Right lobe of liver (tissue), 6 donors: ENCODE results near the gene DSCAML1. TPM values are rescaled to one million over a fixed set of nuclear protein-coding genes. Genes with fewer than 3 reads are reported as not detected.

Source experiments
- ATAC-seq, 4 donors: fragments of 200-7000 bp; cut with Tn5 transposase; one replicate each; pipeline ENCODE4 v1.9.1; 2020; ENCODE audit warnings: mild to moderate bottlenecking in 4 of 4, moderate library complexity in 4 of 4
- DNase-seq, 3 donors: peaks; one replicate each; pipeline ENCODE4 v3.0.0-alpha.2; 2020
- H3K27ac ChIP-seq, 3 donors: fragments of 200-600 bp; one replicate each; pipeline ENCODE4 v1.8.0; 2022
- H3K27me3 ChIP-seq, 2 donors: fragments of 200-600 bp; one replicate each; pipeline ENCODE4 v1.8.0; 2022
- H3K36me3 ChIP-seq, 4 donors: fragments of 200-600 bp; sonication (generic) in 1 of 4; one replicate each; pipeline versions ENCODE4 v1.5.1 to v1.8.0; 2017 to 2022; ENCODE audit warnings: control low read depth in 1 of 4
- H3K4me1 ChIP-seq, 4 donors: fragments of 200-600 bp; sonication (generic) in 1 of 4; one replicate each; pipeline versions ENCODE4 v1.5.1 to v1.8.0; 2017 to 2022; ENCODE audit warnings: control low read depth in 1 of 4
- H3K4me3 ChIP-seq, 3 donors: fragments of 200-600 bp; one replicate each; pipeline ENCODE4 v1.8.0; 2022
- H3K9me3 ChIP-seq, 4 donors: fragments of 200-600 bp; sonication (generic) in 1 of 4; one replicate each; pipeline versions ENCODE4 v1.5.1 to v1.8.0; 2017 to 2022; ENCODE audit warnings: control low read depth in 1 of 4
- POLR2A ChIP-seq: fragments of 450-650 bp; IDR thresholded peaks from one replicate; pipeline ENCODE4 v1.6.1; 2017; ENCODE audit warnings: antibody characterized with exemption, mild to moderate bottlenecking
- WGBS: methylation state at CpG from one replicate; pipeline ENCODE4 v1.1.6; 2018; ENCODE audit warnings: low coverage, low lambda C conversion rate; ENCODE audit not compliant: insufficient coverage; ENCODE audit errors: missing lambda C conversion rate; 5-methylcytosine and 5-hydroxymethylcytosine counted together
- intact Hi-C, 2 donors: fragments of 100-400 bp; cut with DNase I; formaldehyde crosslinking; loops; one replicate each; pipeline versions ENCODE4 v1.11.2 to v1.14.1; 2022
- total RNA-seq, 6 experiments: library from RNA; depleted of rRNA in 2 of 6; stranded (reverse); fragments of >200 nt in 2 of 6; fragmentation: NEBNext Ultra II Directional in 3 of 6; extraction: Animal tissue kit (Norgen Biotek cat#: 25700) in 3 of 6; gene quantifications; one replicate each; pipeline versions ENCODE4 v1.1.0 to v1.2.4, GENCODE V29; 2016 to 2023
- TF ChIP-seq, protein P1 (sequence below), 4 donors: fragments of 200-600 bp in 3 of 4; fragments of 450-650 bp in 1 of 4; IDR thresholded peaks; one replicate each; pipeline versions ENCODE4 v1.5.1 to v1.8.0; 2016 to 2022; ENCODE audit warnings: antibody characterized with exemption in 4 of 4, mild to moderate bottlenecking in 2 of 4
- donor health status: DM: no; HTN: yes; CAD: no.
- donor health status: DM: no; HTN: no; CAD: no.
- donor health status: DM: no; HTN: no; CAD: no.
- donor health status: DM: no; HTN: yes; CAD: no.
- donor health status: DM: no; HTN: yes; CAD: no.

DSCAML1 gene
- total RNA-seq, 6 experiments from 2014 or later = 0.06 to 0.92 (median 0.22) TPM; not detected in 1

DNA sequence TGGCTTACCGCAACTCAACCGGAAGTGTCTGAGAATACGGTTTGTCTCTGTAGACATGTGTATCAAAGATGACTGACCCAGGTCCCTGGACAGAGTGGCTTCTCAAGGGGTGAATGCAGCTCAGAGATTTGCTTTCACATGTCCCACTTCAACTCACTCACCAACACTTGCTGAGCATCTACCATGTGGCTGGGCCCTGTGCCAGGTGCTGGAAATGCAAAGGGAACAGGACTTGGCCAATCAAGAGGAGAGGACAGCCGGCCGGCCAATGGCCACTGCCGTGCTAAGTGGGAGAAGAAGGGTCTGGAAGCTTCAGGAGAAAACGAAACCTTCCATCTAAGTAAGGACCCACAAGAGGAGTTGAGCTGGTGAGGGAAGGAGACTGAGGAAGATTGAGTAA lies 318.1 kb downstream of the DSCAML1 start:
- no peak for DNase-seq
- Histone ChIP-seq H3K27me3 (no peaks in the 10 kb centered on the region), H3K4me1 (no peaks in the 10 kb centered on the region), H3K9me3 (no peaks in the 10 kb centered on the region), H3K4me3 (no peak overlapping the region), H3K27ac (no peak overlapping the region), H3K36me3 (no peaks in the 10 kb centered on the region)
- intact Hi-C loops = no loop called here
- 88% methylated on average over 6 of the region's 7 CpGs for WGBS
- no peak for TF ChIP-seq POLR2A
- TF ChIP-seq, protein P1, sequence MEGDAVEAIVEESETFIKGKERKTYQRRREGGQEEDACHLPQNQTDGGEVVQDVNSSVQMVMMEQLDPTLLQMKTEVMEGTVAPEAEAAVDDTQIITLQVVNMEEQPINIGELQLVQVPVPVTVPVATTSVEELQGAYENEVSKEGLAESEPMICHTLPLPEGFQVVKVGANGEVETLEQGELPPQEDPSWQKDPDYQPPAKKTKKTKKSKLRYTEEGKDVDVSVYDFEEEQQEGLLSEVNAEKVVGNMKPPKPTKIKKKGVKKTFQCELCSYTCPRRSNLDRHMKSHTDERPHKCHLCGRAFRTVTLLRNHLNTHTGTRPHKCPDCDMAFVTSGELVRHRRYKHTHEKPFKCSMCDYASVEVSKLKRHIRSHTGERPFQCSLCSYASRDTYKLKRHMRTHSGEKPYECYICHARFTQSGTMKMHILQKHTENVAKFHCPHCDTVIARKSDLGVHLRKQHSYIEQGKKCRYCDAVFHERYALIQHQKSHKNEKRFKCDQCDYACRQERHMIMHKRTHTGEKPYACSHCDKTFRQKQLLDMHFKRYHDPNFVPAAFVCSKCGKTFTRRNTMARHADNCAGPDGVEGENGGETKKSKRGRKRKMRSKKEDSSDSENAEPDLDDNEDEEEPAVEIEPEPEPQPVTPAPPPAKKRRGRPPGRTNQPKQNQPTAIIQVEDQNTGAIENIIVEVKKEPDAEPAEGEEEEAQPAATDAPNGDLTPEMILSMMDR (IDR thresholded peaks at IDR 0.05) = no peak
- no peak for ATAC-seq

DNA sequence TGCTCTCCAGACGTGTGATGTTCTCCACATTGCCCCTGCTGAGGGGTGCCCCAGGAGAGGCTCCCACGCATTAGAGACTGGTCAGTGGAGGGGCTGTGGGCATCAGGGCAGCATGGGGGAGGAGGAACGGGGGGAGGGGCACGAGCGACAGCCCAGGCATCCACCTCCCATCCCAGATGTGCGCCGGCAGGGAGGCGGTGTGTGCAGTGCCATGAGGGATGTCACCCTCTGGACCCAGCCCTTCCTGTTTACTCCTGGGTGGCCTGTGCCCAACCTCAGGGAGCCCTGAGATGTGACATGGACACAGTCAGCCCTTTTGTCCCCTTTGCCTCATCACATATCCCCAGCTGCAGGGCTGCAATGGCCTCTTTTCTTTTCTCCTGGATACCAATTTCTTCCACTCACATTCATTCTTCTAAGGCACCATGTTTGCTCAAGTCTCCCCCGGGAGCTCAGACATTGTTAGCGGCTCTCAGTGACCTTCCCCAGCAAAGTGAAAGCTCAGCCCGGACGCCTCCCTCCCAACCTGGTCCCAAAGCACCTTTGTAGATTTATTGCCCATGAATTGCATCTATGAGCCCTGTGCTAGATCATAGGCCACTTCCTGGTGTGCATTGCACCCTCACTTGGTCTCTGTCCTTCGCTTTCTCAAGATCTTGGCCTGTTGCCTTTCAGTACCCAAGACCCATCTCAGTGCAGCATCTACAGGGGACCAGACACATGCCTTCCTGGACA lies 318.7 kb downstream of the DSCAML1 start:
- ATAC-seq = no peak
- H3K9me3 ChIP-seq = no peaks in the 10 kb centered on the region
- no peak for DNase-seq
- 72% methylated on average over 8 of the region's 13 CpGs for WGBS
- intact Hi-C loops = no loop called here
- H3K4me1 ChIP-seq = no peaks in the 10 kb centered on the region
- TF ChIP-seq, protein P1 (IDR thresholded peaks at IDR 0.05) = no peak
- TF ChIP-seq POLR2A = no peak
- H3K4me3 ChIP-seq = no peak overlapping the region
- no peaks in the 10 kb centered on the region for H3K27me3 ChIP-seq
- no peak overlapping the region for H3K27ac ChIP-seq
- no peaks in the 10 kb centered on the region for H3K36me3 ChIP-seq

DNA sequence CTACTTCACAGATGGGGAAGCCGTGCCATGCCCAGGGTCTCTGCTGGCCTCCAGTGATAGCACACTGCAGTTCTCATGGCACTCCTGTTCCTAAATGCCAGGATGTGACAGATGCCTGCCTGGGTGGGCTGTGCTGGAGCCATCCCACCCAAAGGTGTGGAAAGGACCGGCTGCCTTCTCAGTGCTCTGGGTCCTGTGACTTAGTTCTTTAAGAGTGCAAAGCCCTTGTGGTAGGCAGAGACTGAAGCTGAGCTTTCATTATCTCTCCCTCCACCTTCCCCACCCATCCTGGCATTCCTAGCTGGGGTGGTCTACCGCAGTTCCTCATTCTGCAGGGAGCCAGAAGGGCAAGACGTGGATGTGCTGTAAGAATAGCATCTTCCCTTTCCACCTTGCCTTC lies 319.3 kb downstream of the DSCAML1 start:
- Histone ChIP-seq H3K27me3 (no peaks in the 10 kb centered on the region), H3K36me3 (no peaks in the 10 kb centered on the region), H3K4me3 (no peak overlapping the region), H3K4me1 (no peaks in the 10 kb centered on the region), H3K9me3 (no peaks in the 10 kb centered on the region), H3K27ac (no peak overlapping the region)
- intact Hi-C loops = no loop called here
- 50% methylated on average over 1 of the region's 4 CpGs for WGBS
- TF ChIP-seq, protein P1 (IDR thresholded peaks at IDR 0.05) = no peak
- no peak for TF ChIP-seq POLR2A
- ATAC-seq (no peak), DNase-seq (no peak)

DNA sequence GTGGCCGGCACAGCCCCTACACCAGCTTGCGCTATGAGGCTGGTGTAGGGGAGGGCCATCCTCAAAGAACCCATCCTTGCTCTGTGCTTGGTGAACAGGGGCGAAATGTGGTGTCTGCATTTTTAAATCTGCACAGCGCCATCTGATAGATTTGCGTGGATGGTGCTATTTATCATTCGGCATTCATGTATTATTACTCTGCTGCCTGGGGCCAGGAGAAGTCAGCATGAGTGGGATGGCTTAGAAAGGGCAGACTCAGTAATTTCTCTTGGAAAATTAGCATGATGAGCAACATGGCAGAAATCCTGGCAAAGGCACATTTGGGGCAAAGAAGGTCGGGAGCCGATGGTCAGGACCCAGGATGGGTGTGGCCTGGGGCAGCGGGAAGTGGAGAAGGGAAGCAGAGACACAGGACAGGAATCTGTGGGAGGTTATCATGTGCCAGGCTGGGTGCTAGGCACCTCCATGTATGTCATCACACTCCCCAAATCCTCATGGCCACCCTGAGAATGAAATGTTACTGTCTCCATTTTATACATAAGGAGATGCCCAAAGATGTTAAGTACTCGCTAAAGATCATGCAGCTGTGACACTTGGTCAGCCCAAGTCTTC lies 320.4 kb downstream of the DSCAML1 start:
- Histone ChIP-seq H3K4me3 (no peak overlapping the region), H3K27me3 (no peaks in the 10 kb centered on the region), H3K27ac (no peak overlapping the region), H3K36me3 (no peaks in the 10 kb centered on the region), H3K9me3 (no peaks in the 10 kb centered on the region), H3K4me1 (no peaks in the 10 kb centered on the region)
- ATAC-seq = no peak
- TF ChIP-seq POLR2A = no peak
- TF ChIP-seq, protein P1 (IDR thresholded peaks at IDR 0.05) = no peak
- 79% methylated on average over 8 of the region's 10 CpGs for WGBS
- no peak for DNase-seq
- intact Hi-C loops = no loop called here
